ENCODE data around the gene NKX6-2. TPM values are rescaled to one million over a fixed set of nuclear protein-coding genes. Genes with fewer than 3 reads are reported as not detected.

Gene NKX6-2
- total RNA-seq: not detected in 2 replicates

GRCh38 chr10:132785723-132786475 is at the start of gene NKX6-2:
TSS of gene NKX6-2 (minus strand) at chr10:132786147. CDS start at chr10:132785948, 199 bp downstream.

Other genes with a start within 250 kb of the NKX6-2 start
- 34.9 and 47.3 TPM in 2 replicates for gene INPP5A, start 248.4 kb downstream of the NKX6-2 start, total RNA-seq
- gene CFAP46, start 156.4 kb upstream of the NKX6-2 start, total RNA-seq: 0.20 and 0.25 TPM in 2 replicates